SU-DHL-6 (cell line): ENCODE measurements around the gene SH3BP5.

Experiments used
- H2AFZ ChIP-seq: fragments of 200-600 bp; sonication (generic); 2 replicates; pipeline ENCODE4 v1.6.1; 2014; ENCODE audit warnings: low read depth, mild to moderate bottlenecking, moderate library complexity, mixed read lengths, antibody characterized with exemption, low read length; ENCODE audit not compliant: severe bottlenecking
- H3F3A ChIP-seq: fragments of 200-600 bp; shearing (Covaris generic); 2 replicates; pipeline ENCODE4 v1.6.0; 2016; ENCODE audit warnings: antibody characterized with exemption, mild to moderate bottlenecking; ENCODE audit not compliant: insufficient read depth
- H3K27ac ChIP-seq: fragments of 200-600 bp; sonication (generic); 2 replicates; pipeline ENCODE4 v1.5.1; 2016; ENCODE audit warnings: low read depth, mild to moderate bottlenecking, low read length, moderate library complexity, mixed read lengths
- H3K27me3 ChIP-seq: fragments of 200-600 bp; sonication (generic), shearing (Covaris generic); 2 replicates; pipeline ENCODE4 v1.6.0; 2014; ENCODE audit warnings: mild to moderate bottlenecking, low read length
- H3K36me3 ChIP-seq: fragments of 200-600 bp; sonication (generic); 2 replicates; pipeline ENCODE4 v1.6.1; 2014; ENCODE audit warnings: mild to moderate bottlenecking, low read length, mixed read lengths
- H3K4me2 ChIP-seq: fragments of 300-600, 200-600 bp; shearing (Covaris generic), sonication (generic); 2 replicates; pipeline ENCODE4 v1.6.0; 2014; ENCODE audit warnings: low read length, low read depth, mild to moderate bottlenecking; ENCODE audit not compliant: poor library complexity, severe bottlenecking
- H3K4me3 ChIP-seq: fragments of 200-600 bp; sonication (generic); 2 replicates; pipeline ENCODE4 v1.5.1; 2014; ENCODE audit warnings: antibody characterized with exemption, low read length, mild to moderate bottlenecking, mixed read lengths; ENCODE audit not compliant: insufficient read depth, poor library complexity, severe bottlenecking
- H3K79me2 ChIP-seq: fragments of 200-600 bp; sonication (generic); 2 replicates; pipeline ENCODE4 v1.6.1; 2014; ENCODE audit warnings: mild to moderate bottlenecking, low read length, moderate library complexity; ENCODE audit not compliant: insufficient read depth
- H3K9ac ChIP-seq: fragments of 200-600 bp; sonication (generic); 2 replicates; pipeline ENCODE4 v1.7.0; 2014; ENCODE audit warnings: mild to moderate bottlenecking, low read length
- H3K9me2 ChIP-seq: fragments of 200-600 bp; sonication (generic); replicated peaks from 2 replicates; pipeline ENCODE4 v1.6.1; 2014; ENCODE audit warnings: low read length; ENCODE audit not compliant: insufficient read depth
- H3K9me3 ChIP-seq: fragments of 200-600 bp; sonication (generic); 2 replicates; pipeline ENCODE4 v1.6.1; 2014; ENCODE audit warnings: low read length, mixed read lengths; ENCODE audit not compliant: insufficient read depth
- H4K20me1 ChIP-seq: fragments of 200-600 bp; sonication (generic); 2 replicates; pipeline ENCODE4 v1.6.1; 2014; ENCODE audit warnings: low read depth, mild to moderate bottlenecking, antibody characterized with exemption, low read length, moderate library complexity, mixed read lengths
- CTCF ChIP-seq: fragments of 200-600 bp; sonication (generic); IDR thresholded peaks from one replicate; pipeline ENCODE4 v1.5.1; 2017; ENCODE audit warnings: antibody characterized with exemption, mild to moderate bottlenecking, low read length, moderate library complexity; ENCODE audit not compliant: insufficient read depth, poor library complexity, severe bottlenecking
- EZH2phosphoT487 ChIP-seq: fragments of 200-600 bp; sonication (generic), shearing (Covaris generic); conservative IDR thresholded peaks from 2 replicates; pipeline ENCODE4 v1.6.1; 2018; ENCODE audit warnings: mild to moderate bottlenecking, antibody characterized with exemption, low read length, moderate library complexity, mixed read lengths

Gene SH3BP5

GRCh38 chr3:15261274-15261673, 71.1 kb downstream of the SH3BP5 start:
- no peak overlapping the region for H3K4me3 ChIP-seq
- no peaks in the 10 kb centered on the region for H3K79me2 ChIP-seq
- H3K36me3 ChIP-seq: no peaks in the 10 kb centered on the region
- no peaks in the 10 kb centered on the region for H3K9me3 ChIP-seq
- no peak overlapping the region for H3K27ac ChIP-seq
- no peak overlapping the region for H3K4me2 ChIP-seq
- no peak overlapping the region for H3K9ac ChIP-seq
- H3K27me3 ChIP-seq: no peaks in the 10 kb centered on the region
- no peaks in the 10 kb centered on the region for H3F3A ChIP-seq
- H3K9me2 ChIP-seq: no peaks in the 10 kb centered on the region
- TF ChIP-seq CTCF (no peak), EZH2phosphoT487 (no peak)
- H4K20me1 ChIP-seq: no peaks in the 10 kb centered on the region
- no peak overlapping the region for H2AFZ ChIP-seq

GRCh38 chr3:15260531-15260930, 71.9 kb downstream of the SH3BP5 start:
- Histone ChIP-seq H2AFZ (no peak overlapping the region), H3K27me3 (no peaks in the 10 kb centered on the region), H3K4me3 (no peak overlapping the region), H3K9me3 (no peaks in the 10 kb centered on the region), H3K9me2 (no peaks in the 10 kb centered on the region), H3K4me2 (no peak overlapping the region), H3F3A (no peaks in the 10 kb centered on the region), H3K27ac (no peak overlapping the region), H3K9ac (no peak overlapping the region), H3K79me2 (no peaks in the 10 kb centered on the region), H4K20me1 (no peaks in the 10 kb centered on the region), H3K36me3 (no peaks in the 10 kb centered on the region)
- TF ChIP-seq EZH2phosphoT487 (no peak), CTCF (no peak)

- Histone ChIP-seq H3K9ac (no peak overlapping the region), H2AFZ (no peak overlapping the region), H3K9me3 (no peaks in the 10 kb centered on the region), H4K20me1 (no peaks in the 10 kb centered on the region), H3K4me2 (no peak overlapping the region), H3K36me3 (no peaks in the 10 kb centered on the region), H3K79me2 (no peaks in the 10 kb centered on the region), H3K27me3 (no peaks in the 10 kb centered on the region), H3F3A (no peaks in the 10 kb centered on the region), H3K4me3 (no peak overlapping the region), H3K9me2 (no peaks in the 10 kb centered on the region), H3K27ac (no peak overlapping the region)
- TF ChIP-seq CTCF: no peak
- TF ChIP-seq EZH2phosphoT487: no peak
Observed at GRCh38 chr3:15258720-15259119, 73.7 kb downstream of the SH3BP5 start.
